Umbilical cord (tissue), 2 donors: ENCODE results near the gene CTTNBP2. TPM values are rescaled to one million over a fixed set of nuclear protein-coding genes. Genes with fewer than 3 reads are reported as not detected.
"Not testable (repeated sequence)": the region's sequence is repeated elsewhere in the genome, so short reads cannot be mapped to it uniquely, and the experiment has no call there.

Source experiments
- DNase-seq: peaks from one replicate; pipeline ENCODE4 v3.0.0-alpha.2; 2015; ENCODE audit warnings: low spot score
- total RNA-seq: library from RNA; depleted of rRNA; stranded (reverse); fragments of >200 nt; gene quantifications from one replicate; pipeline ENCODE4 v1.2.3, GENCODE V29; 2014; ENCODE audit warnings: low replicate concordance; ENCODE audit not compliant: insufficient read depth

Gene CTTNBP2
- total RNA-seq, 1 donor from 2014 or later: 6.3 TPM

- DNase-seq: no peak
Measured at GRCh38 chr7:117737926-117738325, 135.3 kb downstream of the CTTNBP2 start.

DNA sequence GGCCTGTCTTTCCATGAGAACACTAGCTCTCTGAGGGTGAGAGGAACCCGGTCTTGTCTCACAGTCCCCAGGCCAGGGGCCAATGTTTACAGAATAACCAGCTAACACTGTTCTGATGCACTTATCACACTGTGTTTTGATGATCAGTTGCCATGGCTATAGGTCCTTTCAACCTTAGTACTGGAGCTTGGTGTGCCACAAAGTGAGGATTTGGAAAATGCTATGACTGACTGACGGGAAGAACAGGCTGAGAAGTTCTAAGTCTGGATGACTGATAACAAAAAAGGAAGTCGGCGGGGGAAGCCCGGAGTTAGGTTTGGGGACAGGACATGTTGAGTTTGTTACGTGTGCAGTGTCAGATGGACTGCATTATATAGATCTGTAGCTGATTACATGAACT, 141.8 kb downstream of the CTTNBP2 start:
- peak; percentile 10 for DNase-seq

- DNase-seq: no peak
Measured at GRCh38 chr7:117730390-117730789, 142.9 kb downstream of the CTTNBP2 start.

DNA sequence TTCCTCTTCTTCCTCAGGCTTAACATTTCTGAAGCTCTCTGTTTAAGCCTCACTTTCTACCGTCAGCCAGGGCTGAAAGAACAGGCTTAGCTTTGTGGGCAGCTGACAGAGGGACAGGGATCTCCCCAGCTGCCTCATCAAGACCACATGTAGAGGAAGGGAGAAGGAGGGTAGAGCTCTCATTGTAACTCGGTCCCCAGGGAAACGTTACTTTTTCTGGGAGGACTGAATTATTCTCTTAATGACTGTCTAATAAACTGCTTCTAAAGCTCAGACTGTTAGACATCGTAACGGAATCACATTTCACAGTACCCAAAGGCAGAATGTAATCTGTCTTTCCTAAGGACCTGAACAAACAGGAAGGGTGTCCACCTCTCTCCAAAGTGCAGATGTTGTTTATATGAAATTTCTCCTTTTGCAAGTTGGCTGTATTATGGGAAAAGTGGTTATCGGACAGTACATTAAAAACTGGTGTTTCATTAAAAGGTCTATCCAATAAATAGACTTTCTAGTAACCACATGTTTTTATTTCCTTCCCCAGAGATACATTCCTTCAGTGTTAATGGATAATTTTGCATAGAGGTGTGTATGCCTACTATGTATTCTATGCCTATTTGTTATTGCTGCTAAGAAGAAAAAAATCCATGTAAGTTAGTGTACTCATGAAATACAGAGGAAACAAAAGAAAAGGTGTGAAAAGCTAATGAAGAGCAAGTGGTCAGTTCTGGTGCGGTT, 144.2 kb downstream of the CTTNBP2 start:
- DNase-seq: peak; percentile 18

DNA sequence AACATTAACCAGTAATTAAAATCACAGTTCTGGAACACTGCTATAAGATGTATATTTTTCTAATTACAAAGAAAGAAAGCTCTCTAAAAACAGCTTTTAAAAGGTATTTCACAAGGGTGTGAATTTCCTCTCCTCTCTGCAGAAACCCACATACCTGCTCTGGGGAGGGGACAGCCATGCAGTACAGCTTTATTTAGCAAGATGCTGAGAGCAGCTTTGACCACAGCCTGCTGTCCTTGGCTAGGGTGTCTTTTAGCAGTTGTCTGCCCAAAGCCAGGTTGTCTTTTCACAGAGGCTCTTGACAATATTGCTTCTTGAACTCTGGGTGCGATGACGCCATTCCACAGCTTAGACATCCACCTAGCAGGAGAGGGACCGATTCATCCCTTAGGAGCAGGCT, 148.3 kb downstream of the CTTNBP2 start:
- no peak for DNase-seq

- DNase-seq: no peak
Measured at GRCh38 chr7:117719377-117719776, 153.9 kb downstream of the CTTNBP2 start.

DNA sequence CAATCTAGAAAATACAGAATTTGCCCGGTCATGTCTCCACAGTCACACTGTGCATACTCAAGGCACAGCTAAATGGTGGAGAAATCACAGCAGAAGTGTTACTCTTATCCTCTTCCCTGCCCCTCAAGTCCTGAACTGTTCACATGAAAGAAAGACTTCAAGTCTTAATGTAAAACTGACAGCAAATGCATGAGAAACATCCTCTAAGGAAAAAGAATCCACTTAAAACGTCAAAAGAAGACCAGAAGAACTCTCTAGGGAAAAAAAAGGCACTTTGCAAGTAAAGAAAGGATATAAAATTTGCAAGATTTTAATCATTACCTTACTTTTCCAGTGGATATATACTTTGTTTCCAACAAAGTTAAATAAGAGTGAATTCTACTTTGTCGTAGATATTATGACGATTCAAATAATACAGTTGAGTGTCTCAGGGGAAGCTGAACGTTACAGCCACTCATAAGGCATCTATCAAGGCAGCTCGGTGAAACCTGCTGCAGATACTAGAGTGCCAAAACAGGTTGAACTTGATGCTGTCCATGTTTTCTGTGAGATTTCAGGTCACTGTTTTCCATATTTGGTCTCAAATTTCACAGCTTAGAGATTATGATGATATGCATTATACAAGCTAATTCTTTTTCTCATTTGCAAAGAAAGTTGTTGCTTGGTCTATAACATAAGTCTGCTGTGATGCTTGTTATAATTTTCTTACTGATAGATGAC, 155.0 kb downstream of the CTTNBP2 start:
- DNase-seq: peak; percentile 44

DNA sequence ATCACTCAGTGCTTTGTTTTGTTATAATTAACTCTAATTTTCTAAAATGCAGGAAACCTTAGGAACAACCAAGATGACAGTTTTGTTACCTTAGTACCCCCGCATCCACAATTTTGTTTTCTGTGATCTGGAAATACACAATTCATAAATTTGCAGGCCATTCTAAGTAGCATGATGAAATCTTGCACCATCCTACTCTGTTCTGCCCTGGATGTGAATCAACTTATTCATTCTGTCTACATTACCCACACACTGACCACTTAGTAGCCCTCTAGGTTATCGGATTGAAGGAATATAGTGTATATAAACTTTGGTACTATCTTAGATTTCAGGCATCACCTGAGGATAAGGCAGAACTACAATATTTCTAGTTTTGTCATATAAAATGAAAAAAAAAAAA, 155.9 kb downstream of the CTTNBP2 start:
- DNase-seq: no peak

GRCh38 chr7:117716707-117717299, 156.4 kb downstream of the CTTNBP2 start:
- DNase-seq: no peak

DNA sequence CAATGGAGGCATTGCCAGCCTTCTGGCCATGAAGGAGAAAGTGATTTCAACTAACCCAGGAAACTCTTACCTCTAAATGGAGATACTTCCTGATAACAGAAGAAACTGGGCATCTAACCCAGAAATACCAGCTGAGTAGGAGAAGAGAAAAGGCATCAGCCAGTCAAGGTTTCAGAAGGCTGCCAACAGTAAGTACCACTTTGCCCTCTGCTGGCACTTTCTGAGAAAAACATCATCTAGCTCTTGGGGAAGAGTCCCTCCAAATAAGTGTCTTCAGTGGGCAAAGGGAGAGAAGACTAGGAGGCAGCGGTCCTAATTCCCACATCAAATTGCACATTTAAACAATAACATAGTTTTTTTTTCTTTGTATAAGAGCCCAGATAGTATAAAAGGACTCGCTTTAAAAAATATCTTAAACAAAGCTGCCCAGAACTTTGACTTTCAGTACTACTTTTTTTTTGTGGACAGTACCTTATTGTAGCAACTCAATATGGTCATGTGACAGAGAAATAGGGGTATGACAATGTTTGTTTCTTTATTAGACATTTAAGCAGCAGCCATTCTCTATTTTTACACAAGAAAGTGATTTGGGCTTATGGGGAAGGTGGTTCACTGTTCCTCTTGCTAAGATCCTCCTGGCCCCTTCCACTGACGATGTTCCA, 157.3 kb downstream of the CTTNBP2 start:
- peak; percentile 75 for DNase-seq

- DNase-seq: no peak
Measured at GRCh38 chr7:117711556-117711955, 161.7 kb downstream of the CTTNBP2 start.

GRCh38 chr7:117708173-117708572, 165.1 kb downstream of the CTTNBP2 start:
- DNase-seq: not testable (repeated sequence)

GRCh38 chr7:117707080-117707479, 166.2 kb downstream of the CTTNBP2 start:
- no peak for DNase-seq

DNA sequence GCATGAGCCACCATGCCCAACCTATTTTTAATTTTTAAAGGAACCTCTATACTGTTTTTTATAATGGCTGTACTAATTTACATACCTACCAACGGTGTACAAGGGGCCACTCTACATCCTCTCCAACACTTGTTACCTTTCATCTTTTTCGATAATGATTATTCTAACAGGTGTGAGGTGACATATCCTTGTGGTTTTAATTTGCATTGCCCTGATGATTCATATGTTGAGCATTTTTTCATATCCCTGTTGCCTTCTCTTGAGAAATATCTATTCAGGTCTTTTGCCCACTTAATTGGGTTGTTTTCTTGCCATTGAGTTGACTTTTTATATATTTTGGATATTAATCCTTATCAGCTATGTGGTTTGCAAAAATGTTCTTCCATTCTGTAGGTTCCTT, 167.0 kb downstream of the CTTNBP2 start:
- DNase-seq: no peak

- no peak for DNase-seq
Measured at GRCh38 chr7:117705630-117706029, 167.6 kb downstream of the CTTNBP2 start.

DNA sequence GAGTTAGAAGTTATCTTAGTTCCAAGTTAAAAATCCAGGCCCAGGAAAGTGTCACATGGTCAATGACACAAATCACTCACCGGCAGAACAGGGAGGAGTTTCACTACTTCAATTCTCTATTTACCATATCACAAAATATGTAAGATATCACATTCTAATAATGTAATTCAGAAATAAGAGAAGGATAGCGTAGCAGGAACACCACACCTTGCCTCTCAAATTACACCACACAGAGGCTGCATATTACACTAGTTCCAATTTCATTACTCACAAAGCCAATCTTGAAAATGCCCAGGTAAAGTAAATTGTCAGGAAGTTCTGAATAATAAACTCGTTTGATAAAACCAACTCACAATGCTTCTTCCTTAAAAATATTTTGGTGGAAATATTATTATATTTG, 169.2 kb downstream of the CTTNBP2 start:
- no peak for DNase-seq

DNA sequence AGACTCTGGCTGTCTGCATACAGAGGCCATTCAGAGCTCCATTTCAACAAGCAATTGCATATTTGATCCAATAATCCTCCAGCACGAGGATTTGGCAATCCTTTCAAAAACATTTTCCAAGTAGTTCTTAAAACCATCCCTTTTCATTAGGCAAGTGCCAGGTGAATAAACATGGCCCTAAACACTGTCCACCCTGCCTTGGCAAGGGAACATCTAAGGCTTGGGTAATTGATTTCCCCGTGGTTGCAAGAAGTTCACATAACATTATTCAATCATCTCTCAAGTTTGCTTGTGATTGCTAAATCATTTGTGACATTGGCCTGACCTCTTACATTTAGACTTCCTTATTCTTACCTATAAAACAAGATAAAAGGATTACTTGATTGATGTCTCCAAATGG, 175.2 kb downstream of the CTTNBP2 start:
- DNase-seq: no peak

GRCh38 chr7:117692338-117692737, 180.9 kb downstream of the CTTNBP2 start:
- no peak for DNase-seq

GRCh38 chr7:117690147-117690546, 183.1 kb downstream of the CTTNBP2 start:
- DNase-seq: no peak

- no peak for DNase-seq
Measured at GRCh38 chr7:117689406-117689805, 183.8 kb downstream of the CTTNBP2 start.

DNA sequence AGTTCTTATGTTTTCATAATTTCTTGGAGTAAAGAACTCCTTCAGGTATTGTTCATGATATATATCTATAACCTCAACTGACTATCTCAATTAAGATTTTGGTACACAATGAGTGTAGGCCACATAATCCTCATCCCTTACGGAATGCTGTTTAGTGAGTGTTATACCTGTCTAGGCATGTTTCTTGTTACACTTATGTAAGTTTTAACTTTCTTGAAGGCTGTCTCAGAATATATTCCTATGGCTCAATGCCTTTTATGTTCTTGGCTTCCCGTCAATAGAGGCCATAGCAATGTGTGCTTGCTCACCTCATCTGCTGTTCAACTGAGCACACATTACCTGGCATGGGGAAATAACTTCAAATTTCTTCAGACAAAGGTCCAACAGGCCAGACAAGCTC, 185.1 kb downstream of the CTTNBP2 start:
- peak; percentile 12 for DNase-seq

DNA sequence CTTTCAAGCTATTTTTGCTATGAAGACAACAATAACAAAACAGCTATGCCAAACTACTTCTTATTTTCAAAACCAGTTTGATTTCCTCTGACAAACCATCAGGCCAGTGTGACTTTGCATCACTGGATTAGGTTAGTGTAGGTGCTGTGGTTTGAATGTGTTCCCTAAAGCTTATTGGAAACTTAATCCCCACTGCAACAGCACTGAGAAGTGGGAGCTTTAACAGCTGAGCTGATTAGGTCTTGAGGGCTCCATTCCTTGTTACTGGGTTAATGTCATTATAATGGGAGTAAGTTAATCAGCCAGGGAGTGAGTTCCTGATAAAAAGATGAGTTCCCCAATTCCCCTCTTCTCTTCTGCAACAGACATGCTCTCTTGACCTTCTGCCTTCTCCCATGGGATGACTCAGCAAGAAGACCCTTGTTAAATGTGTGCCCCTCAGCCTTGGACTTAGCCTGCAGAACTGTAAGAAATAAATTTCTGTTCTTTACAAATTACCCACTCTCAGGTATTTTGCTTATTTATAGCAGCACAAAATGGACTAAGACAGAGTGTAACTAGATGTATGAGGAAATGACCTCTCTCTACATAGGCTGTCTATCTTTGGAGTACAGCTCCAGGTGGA, 186.8 kb downstream of the CTTNBP2 start:
- no peak for DNase-seq
